Panc1 (cell line): Measurements from ENCODE around the gene PTPRE. TPM values are rescaled to one million over a fixed set of nuclear protein-coding genes. Genes with fewer than 3 reads are reported as not detected.

Experiments
- ATAC-seq: fragments of 200-7000 bp; cut with Tn5 transposase; 2 replicates; pipeline ENCODE4 v1.9.1; 2020; ENCODE audit warnings: mild to moderate bottlenecking, moderate library complexity
- BruUV-seq: library from RNA; stranded (reverse); fragments of 400-500 nt; replicated peaks from 2 replicates; lab custom pipeline; 2021; lab: Mats Ljungman, UMichigan
- CTCF ChIA-PET: fragments of 300-600 bp; sonication (Branson Sonifier 250); formaldehyde crosslinking; loops from one replicate; lab custom pipeline; 2022; ENCODE audit warnings: antibody characterized with exemption; lab: Charles Lee
- POLR2A ChIA-PET: fragments of 300-600 bp; sonication (Branson Sonifier 250); formaldehyde crosslinking; loops from one replicate; lab custom pipeline; 2022; ENCODE audit warnings: antibody characterized with exemption; lab: Charles Lee
- DNase-seq: peaks from one replicate; pipeline ENCODE4 v3.0.0-alpha.2; 2010; ENCODE audit warnings: low read depth, low spot score
- H3K27ac ChIP-seq: 2 replicates; pipeline ENCODE4 v1.5.1; 2011; ENCODE audit warnings: mild to moderate bottlenecking, low read length, inconsistent platforms
- H3K27me3 ChIP-seq: fragments of 200-500 bp; sonication (Bioruptor generic); 2 replicates; pipeline ENCODE4 v1.6.0; 2014; ENCODE audit warnings: low read length, inconsistent platforms; ENCODE audit not compliant: control insufficient read depth, insufficient read depth
- H3K36me3 ChIP-seq: fragments of 200-500 bp; sonication (Bioruptor generic); 2 replicates; pipeline ENCODE4 v1.5.1; 2014; ENCODE audit warnings: inconsistent platforms, mild to moderate bottlenecking, low read length, moderate library complexity; ENCODE audit not compliant: control insufficient read depth, insufficient read depth
- H3K4me1 ChIP-seq: 2 replicates; pipeline ENCODE4 v1.5.1; 2011; ENCODE audit warnings: inconsistent platforms, mild to moderate bottlenecking, low read length, moderate library complexity; ENCODE audit not compliant: control insufficient read depth, insufficient read depth
- H3K4me3 ChIP-seq, 2 experiments: 2 replicates each; pipeline ENCODE4 v1.5.1; 2011 to 2012; ENCODE audit warnings: low read depth in 2 of 2, low read length in 2 of 2, mild to moderate bottlenecking in 2 of 2, inconsistent platforms in 1 of 2, moderate library complexity in 1 of 2
- H3K9me3 ChIP-seq: fragments of 200-500 bp; sonication (Bioruptor generic); 2 replicates; pipeline ENCODE4 v1.5.1; 2014; ENCODE audit warnings: low read depth, mild to moderate bottlenecking, inconsistent platforms, low read length, moderate library complexity; ENCODE audit not compliant: control insufficient read depth, insufficient read depth
- POLR2AphosphoS5 ChIP-seq: IDR thresholded peaks from 2 replicates; pipeline ENCODE4 v1.6.1; 2012; ENCODE audit warnings: mild to moderate bottlenecking, low read depth, low read length, moderate library complexity
- SIN3A ChIP-seq: IDR thresholded peaks from 2 replicates; pipeline ENCODE4 v1.6.1; 2012; ENCODE audit warnings: low read depth, mild to moderate bottlenecking, low read length, moderate library complexity, borderline replicate concordance; ENCODE audit not compliant: insufficient read depth
- TCF7L2 ChIP-seq: IDR thresholded peaks from 2 replicates; pipeline ENCODE4 v1.6.1; 2011; ENCODE audit warnings: mild to moderate bottlenecking, low read depth, low read length, inconsistent platforms
- in situ Hi-C: cut with HindIII; loops from 2 replicates; pipeline ENCODE4 v1.10.0; 2016; ENCODE audit warnings: low sequenced_read_pairs, low pct_unique_long_range_greater_than_20kb
- intact Hi-C: fragments of 100-400 bp; cut with micrococcal nuclease; formaldehyde crosslinking; loops from one replicate; pipeline ENCODE4 v1.10.0; 2022; ENCODE audit not compliant: unreplicated experiment
- total RNA-seq: library from RNA; stranded (reverse); gene quantifications from one replicate; pipeline ENCODE4 v1.2.1, GENCODE V29; 2021; ENCODE audit not compliant: unreplicated experiment
- TF ChIP-seq, protein P1 (sequence below), 2 experiments: IDR thresholded peaks; 2 replicates each; pipeline ENCODE4 v1.6.1; 2011 to 2012; ENCODE audit warnings: low read depth in 2 of 2, control low read depth in 1 of 2, low read length in 1 of 2, mild to moderate bottlenecking in 1 of 2, moderate library complexity in 1 of 2; ENCODE audit not compliant: insufficient read depth in 1 of 2
- TF ChIP-seq, protein P2 (sequence below): fragments of 450-650 bp; IDR thresholded peaks from 2 replicates; pipeline ENCODE4 v1.5.1; 2017; ENCODE audit warnings: mild to moderate bottlenecking

The PTPRE gene
- total RNA-seq, 1 experiment from 2014 or later: 0.44 TPM

GRCh38 chr10:127899766-127900387 is 7.0 kb upstream of the PTPRE start:
- POLR2A ChIA-PET: no interaction called here
- Histone ChIP-seq H3K27ac (no peak overlapping the region), H3K36me3 (no peaks in the 10 kb centered on the region), H3K4me3 (no peak overlapping the region), H3K27me3 (0 out of 2 replicates have a peak, but pooled peaks cover 2% of the 10 kb centered on the region), H3K4me1 (no peaks in the 10 kb centered on the region), H3K9me3 (no peaks in the 10 kb centered on the region)
- no peak for TF ChIP-seq SIN3A
- TF ChIP-seq, protein P1, sequence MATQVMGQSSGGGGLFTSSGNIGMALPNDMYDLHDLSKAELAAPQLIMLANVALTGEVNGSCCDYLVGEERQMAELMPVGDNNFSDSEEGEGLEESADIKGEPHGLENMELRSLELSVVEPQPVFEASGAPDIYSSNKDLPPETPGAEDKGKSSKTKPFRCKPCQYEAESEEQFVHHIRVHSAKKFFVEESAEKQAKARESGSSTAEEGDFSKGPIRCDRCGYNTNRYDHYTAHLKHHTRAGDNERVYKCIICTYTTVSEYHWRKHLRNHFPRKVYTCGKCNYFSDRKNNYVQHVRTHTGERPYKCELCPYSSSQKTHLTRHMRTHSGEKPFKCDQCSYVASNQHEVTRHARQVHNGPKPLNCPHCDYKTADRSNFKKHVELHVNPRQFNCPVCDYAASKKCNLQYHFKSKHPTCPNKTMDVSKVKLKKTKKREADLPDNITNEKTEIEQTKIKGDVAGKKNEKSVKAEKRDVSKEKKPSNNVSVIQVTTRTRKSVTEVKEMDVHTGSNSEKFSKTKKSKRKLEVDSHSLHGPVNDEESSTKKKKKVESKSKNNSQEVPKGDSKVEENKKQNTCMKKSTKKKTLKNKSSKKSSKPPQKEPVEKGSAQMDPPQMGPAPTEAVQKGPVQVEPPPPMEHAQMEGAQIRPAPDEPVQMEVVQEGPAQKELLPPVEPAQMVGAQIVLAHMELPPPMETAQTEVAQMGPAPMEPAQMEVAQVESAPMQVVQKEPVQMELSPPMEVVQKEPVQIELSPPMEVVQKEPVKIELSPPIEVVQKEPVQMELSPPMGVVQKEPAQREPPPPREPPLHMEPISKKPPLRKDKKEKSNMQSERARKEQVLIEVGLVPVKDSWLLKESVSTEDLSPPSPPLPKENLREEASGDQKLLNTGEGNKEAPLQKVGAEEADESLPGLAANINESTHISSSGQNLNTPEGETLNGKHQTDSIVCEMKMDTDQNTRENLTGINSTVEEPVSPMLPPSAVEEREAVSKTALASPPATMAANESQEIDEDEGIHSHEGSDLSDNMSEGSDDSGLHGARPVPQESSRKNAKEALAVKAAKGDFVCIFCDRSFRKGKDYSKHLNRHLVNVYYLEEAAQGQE (IDR thresholded peaks at IDR 0.05; ENCODE audit: insufficient read depth in 1 of 2, low read depth in 2 of 2, low read length in 1 of 2): no peak
- TF ChIP-seq TCF7L2: no peak
- TF ChIP-seq POLR2AphosphoS5: no peak
- TF ChIP-seq, protein P2, sequence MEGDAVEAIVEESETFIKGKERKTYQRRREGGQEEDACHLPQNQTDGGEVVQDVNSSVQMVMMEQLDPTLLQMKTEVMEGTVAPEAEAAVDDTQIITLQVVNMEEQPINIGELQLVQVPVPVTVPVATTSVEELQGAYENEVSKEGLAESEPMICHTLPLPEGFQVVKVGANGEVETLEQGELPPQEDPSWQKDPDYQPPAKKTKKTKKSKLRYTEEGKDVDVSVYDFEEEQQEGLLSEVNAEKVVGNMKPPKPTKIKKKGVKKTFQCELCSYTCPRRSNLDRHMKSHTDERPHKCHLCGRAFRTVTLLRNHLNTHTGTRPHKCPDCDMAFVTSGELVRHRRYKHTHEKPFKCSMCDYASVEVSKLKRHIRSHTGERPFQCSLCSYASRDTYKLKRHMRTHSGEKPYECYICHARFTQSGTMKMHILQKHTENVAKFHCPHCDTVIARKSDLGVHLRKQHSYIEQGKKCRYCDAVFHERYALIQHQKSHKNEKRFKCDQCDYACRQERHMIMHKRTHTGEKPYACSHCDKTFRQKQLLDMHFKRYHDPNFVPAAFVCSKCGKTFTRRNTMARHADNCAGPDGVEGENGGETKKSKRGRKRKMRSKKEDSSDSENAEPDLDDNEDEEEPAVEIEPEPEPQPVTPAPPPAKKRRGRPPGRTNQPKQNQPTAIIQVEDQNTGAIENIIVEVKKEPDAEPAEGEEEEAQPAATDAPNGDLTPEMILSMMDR: no peak
- CTCF ChIA-PET: interaction anchor here (1.0 kb wide), 1 partner anchor 136 kb away, joined by 3 read pairs; no protein-coding TSS in a partner anchor
- no peak for ATAC-seq
- DNase-seq: no peak
- BruUV-seq: no TSS peak
- in situ Hi-C loops (no loop called here), intact Hi-C loops (loop anchor here (10.0 kb wide), 1 partner anchor 255 kb away; no protein-coding TSS in a partner anchor)

GRCh38 chr10:127903789-127904188 is 3.1 kb upstream of the PTPRE start:
- ATAC-seq (no peak), DNase-seq (no peak)
- TF ChIP-seq, protein P2: no peak
- TF ChIP-seq, protein P1 (IDR thresholded peaks at IDR 0.05; ENCODE audit: insufficient read depth in 1 of 2, low read depth in 2 of 2, low read length in 1 of 2): no peak
- TF ChIP-seq TCF7L2 (no peak), POLR2AphosphoS5 (no peak), SIN3A (no peak)
- no TSS peak for BruUV-seq
- ChIA-PET CTCF (no interaction called here), POLR2A (no interaction called here)
- Histone ChIP-seq H3K27ac (no peak overlapping the region), H3K27me3 (peaks cover 9% of the 10 kb centered on the region), H3K36me3 (no peaks in the 10 kb centered on the region; the same call in 1 of the 2 replicates), H3K4me1 (peaks cover 6% of the 10 kb centered on the region), H3K9me3 (no peaks in the 10 kb centered on the region), H3K4me3 (no peak overlapping the region)
- intact Hi-C loops: loop anchor here (10.0 kb wide), 1 partner anchor 251 kb away; no protein-coding TSS in a partner anchor
- in situ Hi-C loops: no loop called here
